Stimulated activated CD8-positive, alpha-beta memory T cell treated with anti-CD3 and anti-CD28 coated beads, Interleukin-4, amount 100 ng/mL, for 24 hours (primary cell): Measurements from ENCODE around the gene CEP170.

Experiments used
- DNase-seq: peaks from one replicate; pipeline ENCODE4 v3.0.0-alpha.2; 2020; ENCODE audit warnings: low read depth

CEP170 gene

GRCh38 chr1:243254927-243255790 is at the start of gene CEP170:
TSS of gene CEP170 (minus strand) at chr1:243255281. CDS start at chr1:243225280, 30,001 bp downstream.
- peak; percentile 88 for DNase-seq

DNA sequence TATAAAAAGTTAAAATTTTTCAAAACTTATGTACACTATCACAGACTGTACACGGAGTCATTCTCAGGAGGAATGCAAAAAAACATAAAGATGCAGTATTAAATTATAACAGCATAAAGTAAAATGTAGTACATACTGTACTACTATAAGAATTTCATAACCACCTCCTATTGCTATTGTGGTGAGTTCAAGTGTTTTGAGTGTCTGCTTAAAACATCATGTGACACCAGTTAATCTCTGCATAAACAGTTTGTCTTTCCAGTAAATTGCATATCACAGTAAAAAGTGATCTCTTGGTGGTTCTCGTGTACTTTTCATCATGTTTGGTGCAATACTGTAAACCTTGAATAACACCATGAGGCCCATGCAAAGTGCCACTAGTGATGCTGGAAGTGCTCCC is 46.0 kb upstream of the CEP170 start:
- no peak for DNase-seq

DNA sequence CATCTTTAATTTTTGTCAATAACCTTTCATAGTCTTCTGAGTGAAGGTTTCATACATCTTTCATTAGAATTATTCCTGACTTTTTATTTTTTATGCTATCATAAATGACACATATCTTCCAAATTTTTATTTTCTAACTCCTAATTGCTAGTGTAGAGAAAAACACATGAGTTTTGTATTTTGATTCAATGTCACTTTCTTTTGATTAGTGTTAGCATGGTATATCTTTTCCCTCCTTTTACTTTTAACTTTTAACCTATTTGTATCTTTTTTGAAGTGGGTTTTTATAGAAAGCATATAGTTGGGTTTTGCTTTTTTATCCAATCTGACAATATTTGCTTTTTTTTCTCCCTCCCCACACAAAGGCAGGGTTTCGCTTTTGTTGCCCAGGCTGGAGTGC is 44.0 kb upstream of the CEP170 start:
- no peak for DNase-seq

DNA sequence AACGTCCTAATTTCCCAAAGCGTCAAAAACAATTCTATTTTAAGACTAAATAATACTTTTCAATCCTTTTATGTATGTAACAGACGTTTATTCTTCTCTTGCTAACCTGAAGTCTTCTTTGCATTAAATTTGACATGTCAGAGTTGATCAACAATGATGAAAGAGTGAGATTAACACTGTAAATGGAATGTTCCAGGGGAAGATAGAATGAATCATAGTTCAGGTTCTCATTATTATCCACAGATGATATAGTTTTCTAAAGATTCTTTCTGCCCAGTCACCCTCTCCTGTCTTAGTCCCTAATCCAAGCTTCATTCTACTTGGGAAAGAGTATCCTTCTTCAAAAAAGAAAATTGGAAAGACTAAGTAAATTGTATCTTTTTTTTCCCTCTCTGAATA is 39.6 kb upstream of the CEP170 start:
- no peak for DNase-seq

DNA sequence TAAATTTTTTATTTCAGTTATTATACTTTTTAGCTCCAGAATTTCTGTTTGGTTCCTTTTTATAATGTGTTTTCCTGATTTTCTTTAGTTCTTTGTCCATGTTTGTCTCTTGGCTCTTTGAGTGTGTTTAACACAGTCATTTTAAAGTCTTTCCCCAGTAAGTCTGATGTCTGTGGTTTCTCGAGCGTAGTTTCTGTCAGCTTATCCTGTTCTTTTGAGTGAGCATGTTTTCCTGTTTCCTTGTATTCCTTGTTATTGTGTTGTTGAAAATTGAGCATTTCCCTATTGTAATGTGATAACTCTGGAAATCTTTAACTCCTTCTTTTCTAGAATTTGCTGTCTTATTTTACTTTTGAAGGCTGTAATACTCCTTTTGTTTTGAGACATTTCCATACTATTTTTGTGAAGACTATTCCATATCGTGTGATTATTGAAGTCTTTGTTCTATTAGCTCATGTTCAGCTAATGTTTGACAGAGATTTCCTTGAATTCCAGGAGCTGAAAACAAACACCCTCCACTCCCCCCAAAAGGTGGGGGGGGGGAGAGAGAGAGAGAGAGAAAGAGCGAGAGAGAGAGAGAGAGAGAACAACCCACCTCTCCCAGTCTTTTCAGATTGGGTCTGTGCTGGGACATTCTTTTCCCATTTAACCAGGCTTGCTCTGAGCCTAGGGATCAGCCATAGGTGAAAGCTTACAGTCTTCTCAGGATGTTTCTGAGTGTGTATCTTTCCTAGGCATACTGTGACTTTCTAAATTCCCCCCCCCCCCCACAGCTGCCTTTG is 39.1 kb upstream of the CEP170 start:
- no peak for DNase-seq

- DNase-seq = no peak
Observed at GRCh38 chr1:243292117-243292516, 37.0 kb upstream of the CEP170 start.

- DNase-seq = no peak
Observed at GRCh38 chr1:243291292-243291691, 36.2 kb upstream of the CEP170 start.

GRCh38 chr1:243288062-243288461 is 33.0 kb upstream of the CEP170 start:
- no peak for DNase-seq

- no peak for DNase-seq
Observed at GRCh38 chr1:243287652-243288051, 32.6 kb upstream of the CEP170 start.

DNA sequence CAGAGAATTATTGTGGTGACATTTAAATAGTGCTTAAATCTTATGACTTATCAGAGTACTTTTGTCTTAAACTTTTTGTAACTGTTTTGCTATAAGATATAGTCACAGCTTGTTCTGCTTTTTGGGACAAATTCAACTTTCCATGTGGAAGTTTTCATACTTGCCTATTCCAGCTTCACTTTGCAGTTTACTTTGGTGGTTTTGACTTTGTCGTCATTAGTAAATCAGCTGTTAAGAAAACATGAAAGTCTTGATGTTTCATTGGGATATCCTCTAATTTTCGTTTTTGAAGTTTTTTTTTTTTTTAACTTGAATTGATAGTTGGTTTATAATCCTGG is 32.0 kb upstream of the CEP170 start:
- DNase-seq = no peak

DNA sequence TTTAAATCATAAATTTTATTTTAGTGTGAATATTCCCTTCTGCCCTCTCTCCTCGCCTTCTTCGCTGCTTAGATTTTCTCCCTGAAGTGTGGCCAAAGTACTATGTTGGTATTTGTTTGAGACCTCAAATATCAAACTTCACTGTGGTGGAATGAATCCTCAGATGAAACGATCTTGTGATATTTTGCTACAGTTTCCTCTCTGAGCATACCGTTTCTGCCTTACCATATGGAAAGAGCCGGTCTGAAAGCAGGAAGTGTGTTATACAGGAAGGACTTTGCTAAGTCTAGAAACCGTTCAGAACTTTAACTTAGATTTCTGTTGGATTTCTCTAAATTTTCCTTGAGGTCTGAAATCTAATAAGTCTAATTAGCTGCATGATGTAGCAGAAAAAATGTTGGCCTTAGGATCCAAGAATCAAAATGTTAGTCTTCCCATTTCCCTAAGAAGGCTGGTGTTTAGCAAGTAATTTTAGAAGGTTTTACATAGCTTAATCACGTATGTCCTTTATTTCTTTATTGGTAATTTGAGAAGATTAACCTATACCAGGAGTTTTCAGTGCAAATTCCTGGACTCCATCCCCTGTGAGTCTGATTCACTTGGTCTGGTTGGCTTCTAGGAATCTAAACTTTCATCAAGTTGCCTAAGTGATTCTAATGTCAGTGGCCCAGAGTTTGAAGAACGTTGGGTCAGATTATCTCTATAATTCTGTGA is 31.5 kb upstream of the CEP170 start:
- DNase-seq = no peak

- DNase-seq = no peak
Observed at GRCh38 chr1:243281672-243282071, 26.6 kb upstream of the CEP170 start.

GRCh38 chr1:243280571-243281129 is 25.6 kb upstream of the CEP170 start:
- DNase-seq = no peak

GRCh38 chr1:243275316-243275715 is 20.2 kb upstream of the CEP170 start:
- no peak for DNase-seq

GRCh38 chr1:243273945-243274344 is 18.9 kb upstream of the CEP170 start:
- no peak for DNase-seq

GRCh38 chr1:243273506-243273905 is 18.4 kb upstream of the CEP170 start:
- DNase-seq = no peak

DNA sequence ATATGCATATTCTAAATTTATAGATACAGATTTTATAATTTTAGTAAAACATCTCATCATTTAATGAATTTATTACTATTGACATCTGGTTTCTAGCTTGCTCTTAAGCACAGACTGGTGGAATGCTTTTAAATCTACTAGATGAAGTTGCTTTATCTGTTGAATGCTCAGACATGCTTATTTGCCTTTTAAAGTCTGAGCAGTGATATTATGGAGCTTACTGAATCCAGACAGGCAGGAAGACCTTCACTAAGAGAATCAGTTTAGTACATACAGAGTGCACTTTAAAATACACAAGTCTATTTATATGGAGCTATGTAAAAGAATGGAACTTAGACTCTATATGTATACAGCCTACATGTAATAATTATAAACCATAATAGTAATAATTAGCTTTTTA is 17.3 kb upstream of the CEP170 start:
- no peak for DNase-seq

DNA sequence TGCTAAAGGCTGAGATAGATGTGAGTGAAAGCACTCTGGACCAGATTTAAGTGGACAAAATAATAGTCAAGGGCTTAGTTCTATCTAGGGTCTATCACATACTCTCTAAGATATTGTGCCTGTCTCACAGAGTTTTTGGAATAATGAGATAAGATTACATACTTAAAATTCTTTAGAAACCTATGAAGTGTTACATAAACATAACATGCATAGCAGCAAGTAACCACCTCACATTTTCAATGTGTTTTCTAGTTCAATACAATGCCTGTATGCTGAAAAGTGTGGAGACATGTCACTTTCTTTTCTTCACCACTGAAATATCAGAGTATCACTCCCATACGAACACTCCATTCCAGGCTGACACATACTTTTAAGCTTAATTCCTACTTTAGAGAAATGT is 16.9 kb upstream of the CEP170 start:
- no peak for DNase-seq

DNA sequence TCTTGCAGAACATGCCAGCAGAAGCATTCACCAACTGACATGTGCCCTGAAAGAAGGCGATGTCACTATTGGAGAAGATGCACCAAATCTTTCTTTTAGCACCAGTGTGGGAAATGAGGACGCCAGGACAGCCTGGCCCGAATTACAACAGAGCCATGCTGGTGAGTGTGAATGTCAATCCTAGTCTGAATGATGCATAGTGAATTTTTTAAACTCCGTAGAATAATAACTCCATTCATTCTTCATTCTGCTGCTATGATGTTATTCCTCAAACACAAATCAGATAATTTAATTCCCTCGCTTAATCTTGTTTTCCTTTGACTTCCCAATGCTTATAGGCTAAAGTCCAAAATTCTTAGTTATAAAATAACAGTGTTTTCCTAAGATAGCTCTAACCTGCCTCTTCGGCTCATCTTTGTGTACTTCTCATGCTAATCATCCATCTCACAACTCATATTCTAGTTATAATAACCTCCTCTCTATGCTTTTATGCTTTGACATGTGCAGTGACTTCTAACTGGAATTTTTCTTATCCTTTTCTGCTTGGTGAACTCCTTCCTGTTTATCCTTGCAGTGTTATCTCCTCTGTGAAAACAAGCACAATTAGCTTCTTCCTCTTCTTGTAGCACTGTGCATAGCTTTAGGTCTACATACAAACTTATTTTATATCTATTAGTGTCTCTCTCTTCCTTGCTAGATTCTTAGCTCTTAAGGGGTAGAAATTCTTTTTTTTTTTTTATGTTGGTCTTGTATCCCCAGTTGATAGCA is 15.2 kb upstream of the CEP170 start:
- no peak for DNase-seq

DNA sequence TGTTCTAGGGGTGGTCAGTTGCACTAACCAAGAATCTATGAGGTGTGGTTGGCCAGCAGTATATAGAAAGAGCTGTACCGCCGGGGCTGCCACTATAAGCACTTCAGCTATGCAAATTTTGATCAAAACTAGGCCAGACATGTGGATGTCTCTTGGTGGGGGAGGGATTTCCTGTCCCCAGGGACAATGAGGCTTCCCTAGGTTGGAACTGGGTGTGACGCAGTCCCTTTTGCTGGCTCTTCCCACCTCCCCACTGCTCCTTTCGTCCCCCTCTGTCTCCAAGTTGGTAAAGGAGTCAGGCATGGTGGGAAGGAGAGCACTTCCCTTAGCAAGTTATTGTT is 14.3 kb upstream of the CEP170 start:
- no peak for DNase-seq

GRCh38 chr1:243268751-243269460 is 13.8 kb upstream of the CEP170 start:
- DNase-seq = no peak
